HepG2 (cell line): ENCODE results near the gene ATP4A. TPM values are rescaled to one million over a fixed set of nuclear protein-coding genes. Genes with fewer than 3 reads are reported as not detected.

ENCODE experiments used
- CCAR2 ChIP-seq: fragments of 200-400 bp; formaldehyde crosslinking; optimal IDR thresholded peaks from 2 replicates; pipeline ENCODE3; 2018; ENCODE audit warnings: low read depth, mild to moderate bottlenecking, low read length, moderate library complexity
- FOXP1 ChIP-seq, 2 experiments: fragments of 450-650 bp in 1 of 2; IDR thresholded peaks; 2 replicates each; pipeline ENCODE4 v1.6.1; 2017 to 2018; ENCODE audit warnings: antibody characterized with exemption in 1 of 2
- GLI4 ChIP-seq: sonication (generic); formaldehyde crosslinking; IDR thresholded peaks from 2 replicates; pipeline ENCODE4 v1.5.1; 2020; ENCODE audit warnings: missing genetic modification reagents, mild to moderate bottlenecking, moderate library complexity, borderline replicate concordance
- HNRNPL ChIP-seq: fragments of 200-400 bp; formaldehyde crosslinking; IDR thresholded peaks from 2 replicates; pipeline ENCODE4 v1.6.1; 2017; ENCODE audit warnings: mild to moderate bottlenecking, low read depth, low read length
- HOMEZ ChIP-seq: IDR thresholded peaks from 2 replicates; pipeline ENCODE4 v1.6.1; 2016; ENCODE audit warnings: low read depth
- MEF2D ChIP-seq: sonication (generic); formaldehyde crosslinking; IDR thresholded peaks from 2 replicates; pipeline ENCODE4 v1.5.1; 2020; ENCODE audit warnings: mild to moderate bottlenecking, missing genetic modification reagents
- NFIB ChIP-seq: sonication (generic); formaldehyde crosslinking; IDR thresholded peaks from 2 replicates; pipeline ENCODE4 v1.9.0; 2021; ENCODE audit warnings: missing genetic modification reagents, mild to moderate bottlenecking, borderline replicate concordance
- POGK ChIP-seq: sonication (generic); formaldehyde crosslinking; conservative IDR thresholded peaks from 2 replicates; pipeline ENCODE4 v1.8.0; 2022; ENCODE audit warnings: mild to moderate bottlenecking, moderate library complexity, missing genetic modification reagents
- TMF1 ChIP-seq: sonication (generic); formaldehyde crosslinking; IDR thresholded peaks from 2 replicates; pipeline ENCODE4 v1.8.1; 2022; ENCODE audit warnings: low read depth, missing genetic modification reagents
- TSC22D2 ChIP-seq: sonication (generic); formaldehyde crosslinking; IDR thresholded peaks from 2 replicates; pipeline ENCODE4 v1.5.1; 2020; ENCODE audit warnings: missing genetic modification reagents, mild to moderate bottlenecking, borderline replicate concordance
- XRCC5 ChIP-seq: fragments of 200-400 bp; formaldehyde crosslinking; optimal IDR thresholded peaks from 2 replicates; pipeline ENCODE3; 2017; ENCODE audit warnings: mild to moderate bottlenecking, low read length
- ZBTB33 ChIP-seq: sonication (generic); formaldehyde crosslinking; IDR thresholded peaks from 2 replicates; pipeline ENCODE4 v1.4.0; 2020; ENCODE audit warnings: missing genetic modification reagents
- ZBTB4 ChIP-seq: sonication (generic); formaldehyde crosslinking; IDR thresholded peaks from 2 replicates; pipeline ENCODE4 v1.4.0; 2020; ENCODE audit warnings: missing genetic modification reagents, mild to moderate bottlenecking, borderline replicate concordance
- ZMYM2 ChIP-seq: sonication (generic); formaldehyde crosslinking; IDR thresholded peaks from 2 replicates; pipeline ENCODE4 v1.8.0; 2022; ENCODE audit warnings: mild to moderate bottlenecking, missing genetic modification reagents
- ZNF552 ChIP-seq: sonication (generic); formaldehyde crosslinking; IDR thresholded peaks from 2 replicates; pipeline ENCODE4 v1.9.0; 2022; ENCODE audit warnings: missing genetic modification reagents, mild to moderate bottlenecking, borderline replicate concordance
- ZNF891 ChIP-seq: sonication (generic); formaldehyde crosslinking; IDR thresholded peaks from 2 replicates; pipeline ENCODE4 v1.5.0; 2020; ENCODE audit warnings: mild to moderate bottlenecking, missing genetic modification reagents
- polyA plus RNA-seq, 8 experiments: library from polyadenylated mRNA; depleted of rRNA in 3 of 8; stranded (reverse) in 7 of 8; unstranded in 1 of 8; fragments of >200 nt; fragmentation: Illumina TruSeq in 4 of 8; extraction: Trizol in 4 of 8; gene quantifications; 2 replicates each; pipeline versions ENCODE4 v1.2.1 to v1.2.3, GENCODE V29; 2011 to 2016; ENCODE audit warnings: low read depth in 4 of 8, missing spikeins in 1 of 8, mixed read lengths in 1 of 8; ENCODE audit not compliant: insufficient read depth in 1 of 8
- total RNA-seq, 5 experiments: library from RNA; depleted of rRNA; stranded (reverse); fragments of >200 nt; fragmentation: Illumina TruSeq; extraction: Trizol; gene quantifications; 2 replicates each; pipeline ENCODE4 v1.2.3, GENCODE V29; 2016; ENCODE audit warnings: low read depth in 1 of 5
- TF ChIP-seq, protein P1 (sequence below): sonication (generic); formaldehyde crosslinking; IDR thresholded peaks from 2 replicates; pipeline ENCODE4 v1.4.0; 2020; ENCODE audit warnings: missing genetic modification reagents; ENCODE audit errors: not compliant biosample characterization

The ATP4A gene
- total and polyA plus RNA-seq, 2 of the 13 experiments (the other 11 are each of a cell fraction or from before 2014, with no cell fraction given) = 0.08 to 0.11 TPM

GRCh38 chr19:35545001-35545854 is 18.2 kb downstream of the ATP4A start, which contains the start of gene TMEM147 (continued):
- no peak for TF ChIP-seq CCAR2
- peak; percentile 71; the same call in 1 of the 2 replicates for TF ChIP-seq ZNF552 (CRISPR knock-in tag)
- TF ChIP-seq, protein P1, sequence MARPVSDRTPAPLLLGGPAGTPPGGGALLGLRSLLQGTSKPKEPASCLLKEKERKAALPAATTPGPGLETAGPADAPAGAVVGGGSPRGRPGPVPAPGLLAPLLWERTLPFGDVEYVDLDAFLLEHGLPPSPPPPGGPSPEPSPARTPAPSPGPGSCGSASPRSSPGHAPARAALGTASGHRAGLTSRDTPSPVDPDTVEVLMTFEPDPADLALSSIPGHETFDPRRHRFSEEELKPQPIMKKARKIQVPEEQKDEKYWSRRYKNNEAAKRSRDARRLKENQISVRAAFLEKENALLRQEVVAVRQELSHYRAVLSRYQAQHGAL (CRISPR knock-in tag) = no peak
- no peak for TF ChIP-seq ZNF891 (CRISPR knock-in tag)
- no peak for TF ChIP-seq NFIB (CRISPR knock-in tag)
- no peak for TF ChIP-seq ZBTB4
- TF ChIP-seq ZMYM2 (CRISPR knock-in tag) = no peak
- 0 out of 2 replicates have a peak, but pooled peaks have one; percentile 38 for TF ChIP-seq TMF1 (CRISPR knock-in tag)
- no peak for TF ChIP-seq GLI4
- TF ChIP-seq TSC22D2 (CRISPR knock-in tag) = no peak
- TF ChIP-seq HOMEZ (CRISPR knock-in tag) = no peak
- no peak for TF ChIP-seq XRCC5
- TF ChIP-seq ZBTB33 (CRISPR knock-in tag) = no peak
- no peak for TF ChIP-seq MEF2D
- TF ChIP-seq FOXP1 (IDR thresholded peaks at IDR 0.05) = no peak
- TF ChIP-seq FOXP1 (CRISPR knock-in tag; IDR thresholded peaks at IDR 0.05) = no peak
- no peak for TF ChIP-seq HNRNPL
- peak; percentile 97 for TF ChIP-seq POGK
